Measurements from ENCODE around the gene RBM23. TPM values are rescaled to one million over a fixed set of nuclear protein-coding genes. Genes with fewer than 3 reads are reported as not detected.

Gene RBM23
- total and polyA plus RNA-seq, 2 donors (not counting 3 experiments of a cell fraction or from before 2014, with no cell fraction given) = 67.7 to 68.9 TPM

- Histone ChIP-seq H3K9ac (replicated peaks; ENCODE audit: extremely low read depth, insufficient read depth, low read length) (no peak overlapping the region), H3K9me1 (replicated peaks; ENCODE audit: control insufficient read depth, extremely low read depth, insufficient read depth, low read length) (no peaks in the 10 kb centered on the region), H3K36me3 (ENCODE audit: control insufficient read depth in 2 of 2, extremely low read depth in 1 of 2, insufficient read depth in 2 of 2, low read length in 2 of 2) (peaks cover 7 to 15% of the 10 kb centered on the region in 2 experiments), H4K20me1 (replicated peaks; ENCODE audit: control insufficient read depth, extremely low read depth, insufficient read depth, low read length) (no peaks in the 10 kb centered on the region), H3K27me3 (ENCODE audit: control insufficient read depth in 2 of 2, insufficient read depth in 2 of 2, low read length in 2 of 2) (no peaks in the 10 kb centered on the region), H3K4me2 (ENCODE audit: insufficient read depth, low read length) (no peak overlapping the region), H3K9me3 (replicated peaks; ENCODE audit: control insufficient read depth, insufficient read depth, low read length) (no peaks in the 10 kb centered on the region), H2AFZ (ENCODE audit: low read depth, low read length) (no peak overlapping the region), H3K4me3 (replicated peaks in 1 of 3; ENCODE audit: insufficient read depth in 1 of 3, low read depth in 1 of 3, low read length in 3 of 3) (no peak overlapping the region), H3K4me1 (ENCODE audit: control insufficient read depth, extremely low read depth, insufficient read depth, low read length) (no peaks in the 10 kb centered on the region), H3K79me2 (ENCODE audit: control insufficient read depth, insufficient read depth, low read length) (peaks cover 25% of the 10 kb centered on the region), H3K27ac (ENCODE audit: insufficient read depth, low read depth, low read length) (no peak overlapping the region)
- DNase-seq (ENCODE audit: low read depth, low spot score) = no peak
- ChIA-PET CTCF (interaction anchor here (0.6 kb wide), 1 partner anchor 198 kb away, joined by 3 read pairs; no protein-coding TSS in a partner anchor), POLR2A (no interaction called here)
- no TSS peak for BruUV-seq (replicated peaks)
- TF ChIP-seq GATA2 (IDR thresholded peaks at IDR 0.05; ENCODE audit: insufficient read depth, insufficient read length, low read depth, low read length) = no peak
- TF ChIP-seq JUN (IDR thresholded peaks at IDR 0.05; ENCODE audit: borderline replicate concordance, insufficient read depth, insufficient read length, low read depth) = no peak
- dilution Hi-C loops (cut with MboI; ENCODE audit: extremely low pct_ligation_motif_present, low sequenced_read_pairs) (no loop called here), intact Hi-C loops (cut with micrococcal nuclease) (no loop called here)
- FAIRE-seq = no peak
These were observed 8.0 kb downstream of the RBM23 start for GRCh38 chr14:22910916-22911315.

GRCh38 chr14:22908601-22909000 lies 10.3 kb downstream of the RBM23 start:
- Histone ChIP-seq H3K9me3 (replicated peaks; ENCODE audit: control insufficient read depth, insufficient read depth, low read length) (no peaks in the 10 kb centered on the region), H3K9ac (replicated peaks; ENCODE audit: extremely low read depth, insufficient read depth, low read length) (no peak overlapping the region), H3K4me3 (replicated peaks in 1 of 3; ENCODE audit: insufficient read depth in 1 of 3, low read depth in 1 of 3, low read length in 3 of 3) (no peak overlapping the region), H2AFZ (ENCODE audit: low read depth, low read length) (no peak overlapping the region), H3K4me2 (ENCODE audit: insufficient read depth, low read length) (no peak overlapping the region), H3K27me3 (ENCODE audit: control insufficient read depth in 2 of 2, insufficient read depth in 2 of 2, low read length in 2 of 2) (no peaks in the 10 kb centered on the region), H3K9me1 (replicated peaks; ENCODE audit: control insufficient read depth, extremely low read depth, insufficient read depth, low read length) (no peaks in the 10 kb centered on the region), H3K4me1 (ENCODE audit: control insufficient read depth, extremely low read depth, insufficient read depth, low read length) (no peaks in the 10 kb centered on the region), H3K36me3 (ENCODE audit: control insufficient read depth in 2 of 2, extremely low read depth in 1 of 2, insufficient read depth in 2 of 2, low read length in 2 of 2) (peaks cover 24 to 28% of the 10 kb centered on the region in 2 experiments), H4K20me1 (replicated peaks; ENCODE audit: control insufficient read depth, extremely low read depth, insufficient read depth, low read length) (no peaks in the 10 kb centered on the region), H3K79me2 (ENCODE audit: control insufficient read depth, insufficient read depth, low read length) (peaks cover 18% of the 10 kb centered on the region), H3K27ac (ENCODE audit: insufficient read depth, low read depth, low read length) (no peak overlapping the region)
- FAIRE-seq (no peak), DNase-seq (ENCODE audit: low read depth, low spot score) (no peak)
- TF ChIP-seq GATA2 (IDR thresholded peaks at IDR 0.05; ENCODE audit: insufficient read depth, insufficient read length, low read depth, low read length) (no peak), EZH2 (IDR thresholded peaks at IDR 0.05; ENCODE audit: borderline replicate concordance, low read depth, low read length, severe bottlenecking) (no peak), MYC (IDR thresholded peaks at IDR 0.05; ENCODE audit: low read depth, low read length) (no peak), POLR2A (IDR thresholded peaks at IDR 0.05; ENCODE audit: low read depth, low read length) (no peak), MAX (IDR thresholded peaks at IDR 0.05; ENCODE audit: insufficient read depth, insufficient read length) (no peak), FOS (IDR thresholded peaks at IDR 0.05; ENCODE audit: borderline replicate concordance, insufficient read depth, low read length) (no peak), POLR2AphosphoS5 (IDR thresholded peaks at IDR 0.05; ENCODE audit: insufficient read depth, low read depth, low read length) (no peak)
- TF ChIP-seq, protein P1, sequence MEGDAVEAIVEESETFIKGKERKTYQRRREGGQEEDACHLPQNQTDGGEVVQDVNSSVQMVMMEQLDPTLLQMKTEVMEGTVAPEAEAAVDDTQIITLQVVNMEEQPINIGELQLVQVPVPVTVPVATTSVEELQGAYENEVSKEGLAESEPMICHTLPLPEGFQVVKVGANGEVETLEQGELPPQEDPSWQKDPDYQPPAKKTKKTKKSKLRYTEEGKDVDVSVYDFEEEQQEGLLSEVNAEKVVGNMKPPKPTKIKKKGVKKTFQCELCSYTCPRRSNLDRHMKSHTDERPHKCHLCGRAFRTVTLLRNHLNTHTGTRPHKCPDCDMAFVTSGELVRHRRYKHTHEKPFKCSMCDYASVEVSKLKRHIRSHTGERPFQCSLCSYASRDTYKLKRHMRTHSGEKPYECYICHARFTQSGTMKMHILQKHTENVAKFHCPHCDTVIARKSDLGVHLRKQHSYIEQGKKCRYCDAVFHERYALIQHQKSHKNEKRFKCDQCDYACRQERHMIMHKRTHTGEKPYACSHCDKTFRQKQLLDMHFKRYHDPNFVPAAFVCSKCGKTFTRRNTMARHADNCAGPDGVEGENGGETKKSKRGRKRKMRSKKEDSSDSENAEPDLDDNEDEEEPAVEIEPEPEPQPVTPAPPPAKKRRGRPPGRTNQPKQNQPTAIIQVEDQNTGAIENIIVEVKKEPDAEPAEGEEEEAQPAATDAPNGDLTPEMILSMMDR (IDR thresholded peaks at IDR 0.05; ENCODE audit: extremely low read depth in 1 of 2, insufficient read depth in 1 of 2, low read depth in 1 of 2, low read length in 2 of 2) = no peak
- BruUV-seq (replicated peaks) = no TSS peak
- dilution Hi-C loops (cut with MboI; ENCODE audit: extremely low pct_ligation_motif_present, low sequenced_read_pairs) (no loop called here), intact Hi-C loops (cut with micrococcal nuclease) (no loop called here)
- CTCF ChIA-PET = no interaction called here
- POLR2A ChIA-PET = no interaction called here

All from endothelial cell of umbilical vein (primary cell).